ENCODE data around the gene GNB5. TPM values are rescaled to one million over a fixed set of nuclear protein-coding genes. Genes with fewer than 3 reads are reported as not detected.

The GNB5 gene
- total RNA-seq, 1 experiment from 2014 or later, result 29.8 TPM

- H4K91ac ChIP-seq (ENCODE audit: insufficient read length, low read depth, low read length), result no peak overlapping the region
- no peak overlapping the region for H4K5ac ChIP-seq (ENCODE audit: insufficient read length, low read depth, low read length)
- H4K8ac ChIP-seq (replicated peaks; ENCODE audit: insufficient read length, low read depth, low read length), result no peak overlapping the region
- peaks cover 10 to 12% of the 10 kb centered on the region in 2 experiments for H3K9me3 Mint-ChIP-seq
- no peak for TF ChIP-seq CTCF (conservative IDR thresholded peaks at IDR 0.05)
- H3K4me1 Mint-ChIP-seq, result peaks cover 6 to 9% of the 10 kb centered on the region in 2 experiments; a peak in 3 of 4 replicates
- H3K36me3 Mint-ChIP-seq (ENCODE audit: insufficient read depth in 1 of 3, low read depth in 3 of 3), result 0 out of 7 replicates have a peak, but pooled peaks cover 0 to 4% (median 0%) of the 10 kb centered on the region in 3 experiments
- no peaks in the 10 kb centered on the region for H4K20me1 ChIP-seq (ENCODE audit: control insufficient read depth, insufficient read depth, insufficient read length)
- no peak overlapping the region for H3K27ac ChIP-seq (ENCODE audit: insufficient read length, low read depth, low read length)
- H3K79me1 ChIP-seq (ENCODE audit: insufficient read depth, low read depth, low read length, poor library complexity, severe bottlenecking), result no peaks in the 10 kb centered on the region
- no peak overlapping the region for H3K56ac ChIP-seq (ENCODE audit: insufficient read length, low read depth, low read length)
- no CpG with 5 or more reads among the region's 5 CpGs for WGBS (ENCODE audit: extremely low coverage, insufficient read length, low lambda C conversion rate)
- no peak overlapping the region for H3T11ph ChIP-seq (ENCODE audit: low read length)
- no peak overlapping the region for H2BK20ac ChIP-seq (ENCODE audit: low read depth, low read length, poor library complexity, severe bottlenecking)
- no peaks in the 10 kb centered on the region for H3K27me3 Mint-ChIP-seq (ENCODE audit: low read depth)
- no peak overlapping the region for H2BK12ac ChIP-seq (ENCODE audit: insufficient read length, low read depth, low read length)
- H3K4me3 Mint-ChIP-seq, result no peak overlapping the region
- no peak overlapping the region for H2BK5ac ChIP-seq (ENCODE audit: insufficient read length, low read length)
- H3K23me2 ChIP-seq (ENCODE audit: insufficient read length, low read depth, low read length, poor library complexity, severe bottlenecking), result no peaks in the 10 kb centered on the region
- H3K79me2 ChIP-seq (ENCODE audit: insufficient read depth, low read length), result no peaks in the 10 kb centered on the region
- H3K9ac ChIP-seq (ENCODE audit: extremely low read depth, insufficient read length, low read length), result no peak overlapping the region
- no peak overlapping the region for H3K23ac ChIP-seq (ENCODE audit: insufficient read length, low read depth, low read length)
- no peak overlapping the region for H2AK5ac ChIP-seq (ENCODE audit: insufficient read length, low read length)
- H2AFZ ChIP-seq (ENCODE audit: low read length), result no peak overlapping the region
- H3K9me3 ChIP-seq (ENCODE audit: control insufficient read depth, low read depth, low read length), result no peaks in the 10 kb centered on the region
- no peaks in the 10 kb centered on the region for H3K4me1 ChIP-seq (ENCODE audit: insufficient read depth, low read length)
- no peaks in the 10 kb centered on the region for H3K27me3 ChIP-seq (ENCODE audit: insufficient read depth, low read length)
- H3K18ac ChIP-seq (ENCODE audit: insufficient read length, low read depth, low read length), result no peak overlapping the region
- H3K27ac Mint-ChIP-seq, result no peak overlapping the region
- H3K4me2 ChIP-seq (ENCODE audit: insufficient read depth, insufficient read length, low read length), result no peak overlapping the region
- H2BK120ac ChIP-seq (ENCODE audit: low read depth, low read length, poor library complexity, severe bottlenecking), result no peak overlapping the region
- DNase-seq, result no peak
- H3K4ac ChIP-seq (ENCODE audit: low read depth, low read length), result no peak overlapping the region
- no peak overlapping the region for H3K14ac ChIP-seq (ENCODE audit: insufficient read depth, low read length)
- H2BK15ac ChIP-seq (ENCODE audit: low read depth, low read length), result no peak overlapping the region
These were observed 105.0 kb downstream of the GNB5 start for GRCh38 chr15:52086011-52086786.

Measured in H9 (cell line).